HG03159 (cell line): ENCODE results near the gene TMEM14A.

ENCODE experiments used
- ATAC-seq: cut with Tn5 transposase; IDR thresholded peaks from one replicate; pipeline ENCODE4 v1.9.1; 2021; ENCODE audit warnings: mild to moderate bottlenecking, moderate library complexity; ENCODE audit not compliant: unreplicated experiment

The TMEM14A gene

DNA sequence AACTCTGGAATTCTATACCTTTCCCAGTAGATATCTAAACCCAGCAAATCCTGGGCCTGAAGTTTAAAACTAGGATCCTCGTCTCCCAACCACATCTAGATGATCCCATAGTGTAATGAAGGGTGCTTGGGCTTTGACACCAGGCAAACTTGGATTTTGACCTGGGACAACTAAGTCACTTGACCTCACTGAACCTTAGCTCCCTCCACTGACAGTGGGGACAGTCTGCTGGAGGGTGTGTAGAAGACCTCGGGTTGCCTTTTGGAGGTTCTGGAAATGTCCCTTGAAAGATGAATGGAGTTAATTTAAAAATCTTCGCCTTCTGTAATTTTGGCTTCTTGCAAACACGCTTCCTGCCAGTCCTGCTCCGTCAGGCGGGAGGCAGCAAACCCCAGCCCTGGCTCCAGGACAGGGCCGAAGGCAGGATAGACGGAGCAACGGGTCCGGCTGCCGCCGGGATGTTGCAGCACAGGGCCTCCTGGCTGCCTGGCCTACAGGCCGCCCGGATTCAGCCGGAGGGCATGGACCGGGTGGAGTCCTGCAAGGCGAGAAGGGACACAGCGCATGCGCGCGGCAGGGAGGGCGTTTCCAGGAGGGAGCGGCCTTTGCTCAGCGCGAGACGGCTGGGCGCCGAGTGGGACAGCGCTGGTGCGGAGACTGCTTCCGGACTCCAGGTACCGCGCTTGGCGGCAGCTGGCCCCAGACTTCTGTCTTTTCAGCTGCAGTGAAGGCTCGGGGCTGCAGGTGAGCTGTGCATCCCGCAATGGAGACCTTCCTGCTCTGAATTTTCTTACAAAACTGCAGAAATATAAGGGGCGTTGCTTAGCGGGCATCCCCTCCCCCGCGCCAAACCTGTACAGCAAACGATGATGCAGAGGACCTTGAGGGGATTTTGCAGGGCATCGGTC, at the start of gene TMEM14A:
TMEM14A (plus strand) TSS at position 612 of the 908 bp plus-strand sequence. CDS start 5,990 bp downstream, outside the sequence.
- peak; percentile 96 for ATAC-seq

- ATAC-seq, result no peak
These were observed 49.3 kb upstream of the TMEM14A start for GRCh38 chr6:52621631-52622030.

- no peak for ATAC-seq
These were observed 48.1 kb upstream of the TMEM14A start for GRCh38 chr6:52622810-52623209.

DNA sequence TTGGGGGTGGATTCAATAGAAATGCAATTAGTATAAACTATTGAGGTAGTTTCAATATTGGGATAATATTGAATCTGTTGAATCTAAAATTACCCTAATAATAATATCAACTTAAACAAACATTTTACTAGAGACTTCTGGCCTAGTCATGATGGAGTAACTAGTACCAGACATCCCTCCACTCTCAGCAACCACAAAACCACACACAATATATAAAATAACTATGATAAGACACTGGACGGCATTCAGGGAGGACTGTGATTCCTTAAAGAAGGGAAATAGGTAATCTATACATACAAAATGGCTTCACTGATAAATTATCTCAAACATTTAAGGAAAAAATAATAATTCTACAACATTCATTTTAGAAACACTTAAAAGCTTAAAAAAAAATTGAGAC, 38.9 kb upstream of the TMEM14A start:
- ATAC-seq, result no peak

DNA sequence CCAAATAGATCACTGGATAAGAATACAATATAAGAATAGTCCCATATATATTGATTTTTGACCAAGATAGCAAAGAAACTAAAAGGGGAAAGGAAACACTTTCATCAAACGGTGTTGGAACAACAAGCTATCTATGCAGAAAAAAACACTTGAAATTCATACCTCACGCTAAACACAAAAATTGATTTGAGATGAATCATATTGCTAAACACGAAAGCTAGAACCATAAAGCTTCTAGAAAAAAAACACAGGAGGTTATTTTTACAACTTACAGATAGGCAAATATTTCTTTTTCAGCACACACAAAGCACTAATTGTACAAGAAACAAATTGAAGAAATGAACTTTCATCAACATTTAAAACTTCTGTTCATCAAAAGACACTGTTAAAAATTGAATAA, 36.7 kb upstream of the TMEM14A start:
- no peak for ATAC-seq

DNA sequence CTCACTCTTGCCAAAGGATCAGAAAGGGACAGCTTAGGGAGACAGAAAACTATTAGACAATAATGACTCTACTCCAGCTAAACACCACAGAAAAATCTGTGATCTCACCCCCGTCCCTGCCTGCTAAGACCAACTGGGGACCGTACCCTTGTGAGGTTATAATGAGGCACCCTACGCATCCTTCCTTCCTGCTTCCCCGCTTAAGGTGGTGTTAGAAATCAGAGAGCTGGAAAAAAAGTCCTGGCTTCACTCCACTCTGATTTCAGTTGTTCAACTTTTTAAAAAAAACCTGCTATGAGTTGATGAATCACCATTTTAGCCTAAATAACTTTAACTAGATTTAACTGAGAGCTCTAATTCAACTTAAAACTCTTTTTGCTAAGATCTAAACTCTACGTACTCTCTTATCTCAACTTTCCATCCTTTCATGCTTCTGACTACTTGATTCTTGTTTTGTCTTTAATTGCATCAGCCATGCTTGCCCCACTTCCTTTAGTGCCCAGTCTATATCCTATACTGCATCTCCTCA, 35.8 kb upstream of the TMEM14A start:
- no peak for ATAC-seq

DNA sequence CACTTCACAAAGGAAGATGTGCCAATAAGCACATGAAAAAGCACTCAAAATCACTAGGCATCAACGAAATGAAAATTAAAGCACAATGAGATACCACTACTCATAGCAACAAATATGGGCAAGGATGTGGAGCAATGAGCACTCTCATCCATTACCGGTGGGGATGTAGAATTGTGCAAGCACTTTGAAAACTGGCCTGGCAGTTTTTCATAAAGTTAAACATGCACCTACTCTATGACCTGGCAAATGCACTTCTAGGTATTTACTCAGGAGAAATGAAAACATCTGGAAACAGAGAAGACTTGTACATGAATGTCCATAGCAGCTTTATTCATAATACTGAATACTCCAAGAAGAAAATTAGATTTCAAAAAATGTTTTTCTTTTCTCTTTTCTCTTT, 34.1 kb upstream of the TMEM14A start:
- no peak for ATAC-seq

DNA sequence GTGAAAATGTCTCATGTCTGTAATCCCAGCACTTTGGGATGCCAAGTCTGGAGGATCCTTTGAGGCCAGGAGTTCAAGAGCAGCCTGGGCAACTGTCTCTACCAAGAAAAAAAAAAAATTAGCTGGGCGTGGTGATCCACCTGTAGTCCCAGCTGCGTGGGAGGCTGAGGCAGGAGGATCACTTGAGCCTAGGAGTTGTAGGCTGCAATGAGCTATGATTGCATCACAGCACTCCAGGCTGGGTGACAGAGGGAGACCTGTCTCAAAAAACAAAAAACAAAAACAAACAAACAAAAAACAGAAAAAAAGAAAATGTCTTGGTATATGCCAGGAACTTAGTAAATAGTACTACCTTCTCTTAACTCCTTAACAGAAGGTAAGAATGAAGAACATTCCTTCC, 31.4 kb upstream of the TMEM14A start:
- ATAC-seq, result no peak

- no peak for ATAC-seq
These were observed 30.7 kb upstream of the TMEM14A start for GRCh38 chr6:52640170-52640569.

- ATAC-seq, result no peak
These were observed 30.0 kb upstream of the TMEM14A start for GRCh38 chr6:52640916-52641315.

DNA sequence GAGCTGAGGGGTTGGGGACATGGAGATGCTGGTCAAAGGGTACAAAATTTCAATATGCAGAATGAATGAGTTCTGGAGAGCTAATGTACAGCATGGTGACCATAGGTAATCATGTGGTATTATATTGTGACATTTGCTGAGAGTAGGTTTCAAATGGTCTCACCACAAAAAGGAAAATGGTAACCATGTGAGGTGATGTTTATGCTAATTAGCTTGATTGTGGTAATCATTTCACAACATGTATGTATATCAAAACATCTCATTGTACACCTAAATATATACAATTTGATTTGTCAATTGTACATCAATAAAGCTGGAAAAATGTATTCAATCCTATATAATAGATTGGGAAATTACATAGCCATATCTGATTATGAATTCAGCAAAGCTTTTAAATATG, 29.5 kb upstream of the TMEM14A start:
- ATAC-seq, result no peak

DNA sequence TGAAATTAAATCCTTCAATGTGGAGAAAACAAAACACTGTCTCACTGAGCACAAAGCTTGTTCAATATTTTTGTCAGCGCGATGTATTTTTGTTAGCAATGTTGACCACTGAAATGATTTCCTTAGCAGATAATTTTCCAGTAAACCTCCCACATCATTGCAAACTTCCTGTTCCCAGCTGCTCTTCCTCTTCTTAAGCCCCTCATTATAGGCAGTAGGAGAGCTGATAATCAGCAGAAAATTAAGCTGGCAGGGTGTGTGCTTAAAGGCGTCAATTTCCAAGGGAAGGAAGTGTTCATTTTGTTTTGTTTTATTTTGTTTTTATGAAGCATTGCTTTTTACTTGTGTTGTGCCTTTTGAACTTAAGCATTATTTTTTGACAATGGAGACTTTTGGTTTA, 29.1 kb upstream of the TMEM14A start:
- no peak for ATAC-seq

DNA sequence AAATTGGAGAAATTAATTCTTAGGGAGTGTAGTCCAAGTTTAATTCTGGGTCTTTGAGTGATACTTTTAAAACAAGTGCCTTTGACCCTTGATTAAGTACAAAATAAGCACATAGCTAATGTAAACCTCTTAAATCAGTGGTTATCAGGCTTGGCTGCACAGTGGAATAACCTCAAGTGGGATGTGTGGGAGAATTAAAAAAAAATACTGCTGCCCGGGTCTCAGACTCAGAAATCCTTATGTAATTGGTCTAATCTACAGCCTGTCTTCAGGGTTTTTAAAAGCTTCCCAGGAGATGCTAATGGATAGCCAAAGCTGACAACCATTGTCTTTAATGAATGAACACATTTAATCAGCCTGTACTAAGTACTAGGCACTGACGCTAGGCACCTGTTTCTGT, 28.5 kb upstream of the TMEM14A start:
- ATAC-seq, result no peak

DNA sequence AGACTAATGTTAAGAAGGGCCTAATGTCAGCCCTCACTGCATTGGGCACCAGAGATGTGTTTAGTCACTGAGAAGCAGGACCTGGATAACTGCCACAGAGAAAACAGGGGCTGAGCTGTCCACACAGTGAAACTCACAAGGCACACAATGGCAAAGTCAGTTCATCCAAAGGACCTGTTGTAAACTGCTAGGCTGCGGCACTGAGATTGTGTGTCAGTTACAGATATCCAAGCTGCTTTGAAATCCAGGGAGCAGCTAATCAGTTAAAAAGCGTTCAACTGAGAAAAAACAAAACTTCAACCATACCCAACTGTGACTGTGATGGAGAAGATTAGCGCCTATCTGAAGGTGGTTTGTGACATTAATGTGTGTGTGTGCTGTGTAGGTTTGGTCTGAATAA, 27.8 kb upstream of the TMEM14A start:
- no peak for ATAC-seq

GRCh38 chr6:52644253-52644652, 26.7 kb upstream of the TMEM14A start:
- no peak for ATAC-seq

- ATAC-seq, result no peak
These were observed 24.9 kb upstream of the TMEM14A start for GRCh38 chr6:52645976-52646375.

- ATAC-seq, result no peak
These were observed 23.7 kb upstream of the TMEM14A start for GRCh38 chr6:52647199-52647598.

DNA sequence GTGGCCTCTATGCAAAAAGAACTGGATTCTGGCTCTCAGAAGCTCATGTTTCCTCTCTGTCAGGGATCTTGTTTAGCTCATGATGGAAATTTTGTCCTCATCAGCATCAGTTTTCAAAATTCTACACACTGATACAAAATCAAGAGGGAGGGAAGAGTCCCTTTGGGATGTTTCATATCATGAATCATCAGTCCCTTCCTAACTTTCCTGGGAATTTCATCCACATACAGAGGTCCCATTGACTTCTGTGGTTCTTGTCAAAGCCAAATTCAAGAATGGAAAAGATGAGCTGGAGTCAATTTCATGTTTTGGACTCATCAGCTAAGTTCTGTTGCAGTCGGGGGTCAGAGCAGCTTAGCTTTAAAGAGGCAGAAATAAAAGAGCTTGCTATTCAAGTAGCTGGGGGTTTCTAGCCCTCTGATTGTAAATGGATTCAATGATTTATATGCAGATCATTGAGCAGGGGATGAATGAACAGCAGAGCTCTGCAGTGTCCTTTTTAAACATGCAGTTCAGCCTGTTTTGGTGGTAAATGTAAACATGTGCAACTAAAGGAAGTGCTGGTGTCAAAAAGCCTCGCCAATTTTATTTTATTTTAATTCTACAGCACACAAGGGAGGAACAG, 21.3 kb upstream of the TMEM14A start:
- ATAC-seq, result no peak

- no peak for ATAC-seq
These were observed 20.0 kb upstream of the TMEM14A start for GRCh38 chr6:52650941-52651340.

DNA sequence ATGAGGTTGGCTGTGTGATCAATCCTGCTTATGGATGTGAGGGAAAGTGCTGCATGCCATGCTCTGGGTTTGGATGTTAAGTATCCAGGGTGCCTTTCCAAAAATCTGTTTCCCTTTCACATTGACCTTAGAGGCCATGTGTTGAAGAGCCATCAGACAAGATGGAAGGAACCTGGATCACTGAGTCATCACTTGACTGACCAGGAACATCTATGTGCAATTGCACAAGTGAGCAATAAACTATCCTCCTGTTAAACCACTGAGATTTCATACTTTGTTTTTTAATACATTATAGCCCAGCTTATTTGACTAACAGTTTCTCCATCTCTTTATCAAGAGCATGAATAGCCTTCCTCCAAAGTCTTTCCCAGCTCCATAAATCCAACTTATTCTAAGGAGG, 17.8 kb upstream of the TMEM14A start:
- no peak for ATAC-seq

DNA sequence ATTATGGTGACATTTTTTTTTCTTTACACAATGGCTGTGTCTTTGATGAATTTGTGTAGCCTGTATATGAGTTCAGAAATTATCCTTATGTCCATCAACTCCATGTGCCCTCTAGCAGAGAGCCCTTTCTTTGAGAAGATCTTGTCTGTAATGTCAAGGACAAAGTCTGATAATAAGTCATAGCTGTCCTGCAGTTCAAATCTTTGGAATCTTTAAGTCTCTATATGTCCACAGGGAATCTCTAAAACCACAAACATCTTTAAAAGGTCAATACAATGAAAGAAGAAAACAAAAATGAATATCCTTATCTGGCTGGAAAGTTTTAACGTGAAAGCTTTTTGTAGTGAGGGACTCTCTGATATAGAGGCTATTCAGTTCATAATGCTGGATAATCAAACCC, 16.9 kb upstream of the TMEM14A start:
- ATAC-seq, result no peak

- ATAC-seq, result no peak
These were observed 16.3 kb upstream of the TMEM14A start for GRCh38 chr6:52654592-52654991.
